ENCODE measurements around the gene PFDN1. TPM values are rescaled to one million over a fixed set of nuclear protein-coding genes. Genes with fewer than 3 reads are reported as not detected.

Gene PFDN1
- total RNA-seq, 2 experiments from 2014 or later = 49.1 to 50.6 TPM

DNA sequence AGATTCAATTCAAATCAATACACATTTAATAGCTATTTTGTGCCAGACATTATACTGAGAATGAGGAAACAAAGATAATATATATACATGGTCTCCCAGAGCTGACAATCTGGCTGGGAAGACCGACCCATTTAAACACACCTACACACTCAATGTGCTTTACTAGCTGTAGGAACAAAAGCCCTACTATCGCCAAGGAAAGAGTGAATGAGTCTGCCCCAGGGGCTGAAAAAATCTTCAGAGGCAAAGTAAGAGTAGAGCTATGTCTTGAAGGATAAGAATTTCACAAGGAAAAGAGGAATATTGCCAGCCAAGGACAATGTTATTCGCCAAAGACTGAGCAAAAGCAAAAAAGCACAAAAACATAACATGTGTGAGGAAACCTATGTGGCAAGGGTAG, 6.6 kb downstream of the PFDN1 start:
- ChIA-PET CTCF (interaction anchor here (1.6 kb wide), 1 partner anchor 55 kb away, joined by 4 read pairs; no protein-coding TSS in a partner anchor), POLR2A (interaction anchor here (0.6 kb wide), 1 partner anchor 12 kb away, joined by 3 read pairs; no protein-coding TSS in a partner anchor)
- Mint-ChIP-seq H3K4me3 (no peak overlapping the region), H3K27ac (no peak overlapping the region), H3K36me3 (ENCODE audit: low read depth) (peaks cover 15% of the 10 kb centered on the region), H3K9me3 (no peaks in the 10 kb centered on the region), H3K4me1 (ENCODE audit: low read depth) (peaks cover 45% of the 10 kb centered on the region), H3K27me3 (no peaks in the 10 kb centered on the region)
- TF ChIP-seq CTCF (IDR thresholded peaks at IDR 0.05) = no peak
- ATAC-seq (no peak), DNase-seq (no peak)
- intact Hi-C loops (cut with micrococcal nuclease) = no loop called here

GRCh38 chr5:140295414-140295813, 7.5 kb downstream of the PFDN1 start:
- intact Hi-C loops (cut with micrococcal nuclease) = no loop called here
- H3K27ac Mint-ChIP-seq = no peak overlapping the region
- POLR2A ChIA-PET = no interaction called here
- DNase-seq = peak; percentile 31
- H3K4me3 Mint-ChIP-seq = no peak overlapping the region
- H3K9me3 Mint-ChIP-seq = no peaks in the 10 kb centered on the region
- no peaks in the 10 kb centered on the region for H3K27me3 Mint-ChIP-seq
- CTCF ChIA-PET = interaction anchor here (1.6 kb wide), 1 partner anchor 56 kb away, joined by 4 read pairs; no protein-coding TSS in a partner anchor
- no peak for ATAC-seq
- H3K36me3 Mint-ChIP-seq (ENCODE audit: low read depth) = peaks cover 15% of the 10 kb centered on the region
- TF ChIP-seq CTCF (IDR thresholded peaks at IDR 0.05) = no peak
- peaks cover 44% of the 10 kb centered on the region for H3K4me1 Mint-ChIP-seq (ENCODE audit: low read depth)

DNA sequence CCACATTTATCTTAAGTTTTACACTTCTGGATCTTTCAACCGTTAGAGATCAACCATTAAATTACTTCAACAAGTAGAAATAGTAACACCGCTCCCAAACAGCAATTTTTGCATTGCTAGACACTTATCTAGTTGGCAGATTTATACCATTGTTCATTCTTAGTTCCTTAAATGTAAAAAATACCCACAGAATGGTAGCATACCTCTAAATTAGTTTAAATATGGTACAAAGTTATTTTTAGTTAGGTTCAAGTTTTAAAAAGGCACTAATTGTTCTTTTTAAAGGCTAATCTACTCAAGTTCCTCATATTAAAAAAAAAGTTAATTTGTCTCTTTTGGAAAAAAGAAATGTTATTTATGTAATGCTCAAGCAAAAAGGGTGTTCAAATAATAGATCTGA, 8.1 kb downstream of the PFDN1 start:
- CTCF ChIA-PET = interaction anchor here (1.1 to 1.6 kb wide), 3 partner anchors 50 to 57 kb away, joined by 4 to 8 read pairs (median 5); partner anchors contain the start of gene HBEGF
- Mint-ChIP-seq H3K27ac (no peak overlapping the region), H3K4me3 (no peak overlapping the region), H3K27me3 (no peaks in the 10 kb centered on the region), H3K9me3 (no peaks in the 10 kb centered on the region), H3K4me1 (ENCODE audit: low read depth) (peaks cover 41% of the 10 kb centered on the region), H3K36me3 (ENCODE audit: low read depth) (peaks cover 11% of the 10 kb centered on the region)
- TF ChIP-seq CTCF (IDR thresholded peaks at IDR 0.05) = no peak
- intact Hi-C loops (cut with micrococcal nuclease) = no loop called here
- DNase-seq (no peak), ATAC-seq (no peak)
- POLR2A ChIA-PET = no interaction called here

GRCh38 chr5:140293849-140294100, 9.1 kb downstream of the PFDN1 start:
- no peak for ATAC-seq
- TF ChIP-seq CTCF (IDR thresholded peaks at IDR 0.05) = no peak
- peaks cover 41% of the 10 kb centered on the region for H3K4me1 Mint-ChIP-seq (ENCODE audit: low read depth)

GRCh38 chr5:140293091-140293848, 9.6 kb downstream of the PFDN1 start:
- Mint-ChIP-seq H3K4me3 (no peak overlapping the region), H3K36me3 (ENCODE audit: low read depth) (peaks cover 6% of the 10 kb centered on the region), H3K27me3 (no peaks in the 10 kb centered on the region), H3K27ac (no peak overlapping the region), H3K4me1 (ENCODE audit: low read depth) (peaks cover 42% of the 10 kb centered on the region), H3K9me3 (no peaks in the 10 kb centered on the region)
- no peak for DNase-seq
- ChIA-PET POLR2A (no interaction called here), CTCF (interaction anchor here (1.0 to 1.8 kb wide), 5 partner anchors 9 to 59 kb away, joined by 3 to 7 read pairs (median 5); partner anchors contain the start of genes HBEGF and PFDN1)
- intact Hi-C loops (cut with micrococcal nuclease) = no loop called here
- no peak for ATAC-seq
- TF ChIP-seq CTCF (IDR thresholded peaks at IDR 0.05) = no peak

More at GRCh38 chr5:140293849-140294100, 9.1 kb downstream of the PFDN1 start:
- H3K27me3 Mint-ChIP-seq = no peaks in the 10 kb centered on the region
- intact Hi-C loops (cut with micrococcal nuclease) = no loop called here
- no peak for DNase-seq
- H3K27ac Mint-ChIP-seq = no peak overlapping the region
- no peak overlapping the region for H3K4me3 Mint-ChIP-seq
- ChIA-PET CTCF (interaction anchor here (1.1 to 1.6 kb wide), 4 partner anchors 49 to 58 kb away, joined by 4 to 8 read pairs (median 5); partner anchors contain the start of gene HBEGF), POLR2A (no interaction called here)
- H3K36me3 Mint-ChIP-seq (ENCODE audit: low read depth) = peaks cover 7% of the 10 kb centered on the region
- H3K9me3 Mint-ChIP-seq = no peaks in the 10 kb centered on the region

Data from activated CD8-positive, alpha-beta T cell treated with anti-CD3 and anti-CD28 coated beads for 36 hours (primary cell).